GM18511 (cell line): ENCODE data around the gene RTN4.

Source experiments
- ATAC-seq: cut with Tn5 transposase; IDR thresholded peaks from one replicate; pipeline ENCODE4 v1.9.1; 2021; ENCODE audit warnings: mild to moderate bottlenecking, moderate library complexity; ENCODE audit not compliant: unreplicated experiment

The RTN4 gene

DNA sequence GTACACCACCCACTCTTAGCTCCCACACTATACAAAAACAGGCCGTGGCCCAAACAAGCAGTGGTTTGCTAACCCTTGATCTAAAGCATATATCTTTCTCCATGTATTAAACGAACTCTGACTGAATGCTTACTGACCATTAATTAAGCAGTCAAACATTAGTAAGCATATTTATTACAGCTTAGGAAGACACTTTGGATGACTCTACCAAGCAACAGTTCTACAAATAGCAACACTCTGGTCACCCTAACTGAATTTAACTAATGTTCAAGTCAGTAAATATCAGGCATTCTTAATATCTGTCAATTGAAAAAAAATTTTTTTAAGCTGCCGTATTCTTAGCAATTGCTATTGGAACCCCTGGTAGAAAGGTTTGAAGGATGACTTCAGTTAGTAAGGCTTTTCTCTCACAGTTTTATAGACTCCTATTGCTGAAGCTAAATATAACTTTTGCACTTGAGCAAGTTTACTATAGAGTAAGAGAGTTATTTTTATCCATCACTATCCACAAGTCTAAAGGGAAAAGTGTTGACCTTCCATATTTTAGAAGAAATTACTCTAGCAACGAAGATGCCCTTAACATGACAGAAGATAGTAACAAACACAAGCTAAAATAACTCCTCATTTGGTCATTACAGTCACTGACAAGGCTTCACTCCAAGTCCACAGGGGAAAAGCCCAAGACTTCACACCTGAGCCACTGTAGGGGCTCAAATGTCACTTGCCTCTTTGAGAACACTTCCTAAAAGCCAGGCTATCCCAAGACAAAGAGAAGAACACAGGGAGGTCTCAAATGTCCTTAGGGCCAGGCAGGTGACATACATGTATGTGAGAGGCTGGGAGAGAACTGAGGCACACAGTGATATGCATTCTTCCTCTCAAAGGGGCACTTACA lies 74.4 kb downstream of the RTN4 start:
- ATAC-seq = no peak

DNA sequence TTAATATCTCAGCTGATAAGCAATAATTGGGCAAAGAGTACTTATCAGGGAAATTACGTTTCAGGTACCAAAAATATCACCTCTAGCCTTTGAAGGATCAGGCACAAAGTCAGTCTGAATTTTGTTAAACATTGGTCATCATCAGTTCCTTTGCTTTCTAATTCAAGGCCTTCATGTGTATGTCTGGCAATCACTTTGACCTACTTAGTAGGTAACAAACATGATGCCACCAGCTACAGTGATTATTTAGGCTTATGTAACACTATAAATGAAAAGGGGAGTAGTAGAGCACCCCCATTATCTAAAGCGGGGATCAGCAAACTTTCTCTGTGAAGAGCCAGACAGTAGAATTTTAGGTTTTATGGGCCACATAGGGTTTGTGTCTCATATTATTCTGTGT lies 75.1 kb downstream of the RTN4 start:
- no peak for ATAC-seq

DNA sequence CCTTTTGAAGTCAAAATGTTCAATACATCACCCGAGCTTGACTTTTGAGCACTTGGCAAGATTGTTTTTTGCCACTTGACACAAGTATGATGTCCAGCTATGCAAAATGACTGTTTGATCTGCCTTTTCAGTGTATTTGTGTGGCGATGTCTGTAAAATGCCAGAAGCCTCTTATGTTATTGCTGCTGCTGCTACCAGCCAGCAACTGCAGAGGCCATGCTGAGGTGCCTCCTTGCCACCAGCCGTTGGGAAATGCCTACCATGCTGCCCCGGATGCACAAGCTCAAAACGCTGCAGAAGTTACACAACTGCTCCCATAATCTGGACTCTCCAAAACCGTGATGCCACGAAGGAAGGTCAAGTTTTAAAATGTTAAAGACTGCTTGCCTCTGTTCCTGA lies 80.3 kb downstream of the RTN4 start:
- ATAC-seq = no peak

DNA sequence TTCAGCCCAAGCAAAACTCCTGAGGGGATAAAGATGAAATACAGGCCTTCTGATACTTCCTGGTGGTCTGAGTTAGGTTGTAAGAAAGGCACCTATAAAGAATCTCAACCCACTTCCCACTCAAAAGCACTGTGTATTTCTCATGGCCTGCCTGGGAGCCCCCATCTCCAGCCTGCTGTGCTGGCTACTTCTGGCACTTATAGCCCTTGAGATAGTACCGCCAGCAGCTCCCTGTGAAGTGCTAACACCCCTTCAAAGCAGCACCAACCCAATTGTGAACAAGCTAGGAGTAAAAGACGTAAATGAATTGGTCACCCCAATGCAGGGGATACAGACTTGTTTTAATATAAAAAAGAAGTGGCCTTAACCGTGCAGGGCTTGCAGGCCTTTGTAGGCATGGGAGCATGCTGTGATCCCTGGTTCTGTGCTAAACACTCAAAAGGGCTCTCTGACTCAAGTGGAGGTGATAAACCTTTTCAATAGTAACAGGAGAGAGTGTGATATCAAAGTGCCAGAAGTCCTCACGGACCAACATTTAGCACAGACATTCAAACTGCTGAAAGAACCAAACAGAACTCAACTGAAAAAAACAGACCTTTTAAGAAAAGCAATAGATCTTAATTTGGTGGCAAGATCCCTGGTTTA lies 80.8 kb downstream of the RTN4 start:
- ATAC-seq = no peak

DNA sequence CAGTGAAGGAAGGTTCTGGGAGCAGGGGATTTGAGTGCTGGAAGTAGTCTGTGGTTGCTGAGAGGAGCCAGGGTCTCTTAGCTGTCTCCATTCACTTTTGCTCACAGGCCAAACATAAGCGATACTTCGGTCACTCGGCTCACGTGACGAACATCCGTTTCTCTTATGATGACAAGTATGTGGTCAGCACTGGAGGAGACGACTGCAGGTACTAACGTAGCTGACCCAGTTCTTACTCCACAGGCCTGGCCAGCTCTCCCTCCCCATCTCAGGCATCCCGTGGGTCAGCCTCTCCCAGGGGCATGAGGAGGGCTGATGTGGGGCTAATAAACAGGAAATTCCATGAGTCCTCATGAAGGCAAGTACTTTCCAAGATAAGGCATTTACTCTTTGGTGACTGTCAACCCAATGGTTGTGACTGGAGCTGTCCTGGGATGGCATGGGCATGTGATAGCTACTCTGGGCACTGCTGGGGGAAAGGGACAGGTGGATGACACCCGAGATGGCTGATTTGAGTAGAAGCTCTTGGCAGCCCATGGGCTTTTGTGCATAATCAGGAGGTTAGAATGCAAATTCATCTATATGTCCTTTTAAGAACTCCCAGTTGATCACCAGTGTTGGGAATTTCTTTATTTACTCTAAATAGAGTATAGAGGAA lies 81.6 kb downstream of the RTN4 start:
- ATAC-seq = no peak

DNA sequence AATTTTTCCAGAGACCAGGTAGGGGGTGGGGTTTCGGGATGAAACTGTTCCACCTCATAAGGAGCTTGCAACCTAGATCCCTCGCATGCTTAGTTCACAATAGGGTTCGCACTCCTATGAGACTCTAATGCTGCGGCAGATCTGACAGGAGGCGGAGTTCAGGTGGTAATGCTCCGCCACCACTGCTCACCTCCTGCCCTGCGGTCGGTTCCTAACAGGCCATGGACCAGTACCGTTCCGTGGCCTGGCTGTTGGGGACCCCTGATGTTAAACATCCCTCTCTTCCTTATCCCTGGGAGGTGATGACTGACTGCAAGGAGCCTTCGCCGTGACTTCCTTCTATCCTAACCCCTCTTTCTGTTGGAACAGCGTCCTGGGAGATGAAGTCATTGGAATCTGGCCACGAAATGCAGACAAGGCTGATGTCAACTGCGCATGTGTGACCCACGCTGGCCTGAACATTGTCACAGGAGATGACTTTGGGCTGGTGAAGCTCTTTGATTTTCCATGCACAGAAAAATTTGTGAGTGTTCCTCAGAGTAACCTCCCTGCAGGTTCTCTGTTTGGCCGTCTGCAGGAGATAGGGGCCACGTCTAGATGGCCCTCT lies 82.4 kb downstream of the RTN4 start:
- ATAC-seq = no peak

DNA sequence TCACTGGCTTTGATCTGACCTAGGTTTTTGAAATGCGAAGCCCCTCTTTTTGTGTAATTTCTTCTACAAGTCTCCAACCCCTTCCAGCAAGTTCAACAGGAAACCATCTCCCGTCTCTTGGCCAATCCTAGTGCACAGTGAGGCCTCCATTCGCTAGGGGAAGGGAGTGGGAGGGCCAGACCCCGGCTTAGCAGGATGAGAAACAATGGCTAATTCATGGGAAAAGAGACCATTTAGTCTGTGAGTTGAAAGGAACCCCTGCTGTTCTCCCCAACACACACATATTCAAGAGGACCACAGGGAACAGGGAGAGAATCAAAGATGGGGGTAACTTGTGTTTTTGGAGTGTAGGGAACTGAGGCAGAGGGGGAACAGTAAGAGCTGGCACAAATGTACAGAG lies 83.0 kb downstream of the RTN4 start:
- no peak for ATAC-seq

DNA sequence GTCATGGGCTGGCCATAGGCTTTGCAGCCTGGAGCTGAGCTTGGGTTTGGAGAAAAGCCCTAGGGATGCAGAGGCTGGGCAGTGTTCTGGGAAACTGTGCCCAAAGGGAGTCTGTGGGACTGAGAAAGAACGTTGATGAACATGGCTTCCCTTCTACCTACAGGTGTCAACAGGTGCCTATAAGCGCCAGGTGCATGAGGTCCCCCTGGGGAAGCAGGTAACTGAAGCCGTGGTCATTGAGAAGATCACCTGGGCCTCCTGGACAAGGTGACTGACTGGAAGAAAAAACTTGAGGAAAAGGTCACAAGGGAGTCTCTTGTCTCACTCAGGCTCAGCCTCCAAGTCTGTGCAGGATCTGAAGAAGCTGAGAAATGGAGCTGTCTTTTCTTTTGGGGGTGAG lies 83.4 kb downstream of the RTN4 start:
- no peak for ATAC-seq

DNA sequence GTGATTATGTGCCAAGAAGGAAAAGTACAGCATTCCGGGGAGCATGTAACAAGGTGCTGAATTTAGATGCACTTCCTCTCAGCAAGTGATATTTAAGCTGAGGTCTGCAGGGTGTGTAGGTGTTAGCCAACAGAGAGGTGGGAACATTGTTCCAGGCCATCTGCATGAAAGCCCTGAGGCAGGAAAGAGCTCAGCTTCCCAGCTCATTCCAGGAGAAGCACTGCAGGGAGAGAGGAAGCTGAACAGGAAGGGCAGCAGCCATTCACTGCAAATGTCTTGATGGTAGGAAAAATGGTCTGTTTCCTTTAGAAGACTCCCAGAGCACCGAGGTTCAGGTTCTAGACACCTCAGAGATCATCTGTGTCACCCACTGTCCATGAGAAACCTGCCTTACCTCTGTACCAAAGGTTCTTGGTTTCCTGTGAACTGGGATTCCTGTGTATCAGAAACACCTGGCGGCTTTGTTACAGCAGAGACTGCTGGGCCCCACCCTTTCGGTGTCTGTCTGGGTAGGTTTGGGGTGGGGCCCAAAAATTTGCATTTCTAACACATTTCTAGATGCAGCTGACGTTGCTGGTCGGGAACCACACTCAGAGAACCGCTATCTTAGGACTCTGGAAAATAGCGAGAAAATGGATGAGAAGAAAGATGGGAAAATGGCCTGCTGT lies 84.0 kb downstream of the RTN4 start:
- no peak for ATAC-seq

DNA sequence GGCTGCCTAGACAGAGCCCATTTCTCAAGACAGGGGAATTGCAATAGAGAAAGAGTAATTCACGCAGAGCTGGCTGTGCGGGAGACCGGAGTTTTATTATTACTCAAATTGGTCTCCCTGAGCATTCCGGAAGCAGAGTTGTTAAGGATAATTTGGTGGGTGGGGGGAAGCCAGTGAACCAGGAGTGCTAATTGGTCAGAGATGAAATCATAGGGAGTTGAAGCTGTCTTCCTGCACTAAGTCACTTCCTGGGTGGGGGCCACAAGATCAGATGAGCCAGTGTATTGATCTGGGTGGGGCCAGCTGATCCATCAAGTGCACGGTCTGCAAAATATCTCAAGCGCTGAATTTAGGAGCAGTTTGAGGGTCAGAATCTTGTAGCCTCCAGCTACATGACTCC lies 84.8 kb downstream of the RTN4 start:
- no peak for ATAC-seq

DNA sequence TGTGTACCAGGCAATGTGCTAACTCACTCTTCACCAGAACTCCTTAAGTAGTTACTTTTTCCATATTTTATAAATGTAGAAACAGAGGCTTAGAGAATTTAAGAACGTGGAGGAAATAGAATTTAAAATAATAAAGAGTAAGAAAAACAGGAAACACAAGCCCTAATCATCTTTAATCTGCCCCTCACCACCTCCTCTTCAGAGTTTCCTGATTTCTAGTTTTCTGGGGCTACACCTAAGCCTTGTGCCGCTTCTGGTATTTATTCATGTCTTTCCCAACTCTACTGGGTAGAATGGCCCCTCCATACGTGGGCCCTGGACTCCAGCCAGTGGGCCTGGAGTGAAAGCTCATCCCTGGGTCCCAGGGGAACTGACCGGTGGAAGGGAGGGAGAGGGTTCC lies 85.4 kb downstream of the RTN4 start:
- ATAC-seq = no peak

DNA sequence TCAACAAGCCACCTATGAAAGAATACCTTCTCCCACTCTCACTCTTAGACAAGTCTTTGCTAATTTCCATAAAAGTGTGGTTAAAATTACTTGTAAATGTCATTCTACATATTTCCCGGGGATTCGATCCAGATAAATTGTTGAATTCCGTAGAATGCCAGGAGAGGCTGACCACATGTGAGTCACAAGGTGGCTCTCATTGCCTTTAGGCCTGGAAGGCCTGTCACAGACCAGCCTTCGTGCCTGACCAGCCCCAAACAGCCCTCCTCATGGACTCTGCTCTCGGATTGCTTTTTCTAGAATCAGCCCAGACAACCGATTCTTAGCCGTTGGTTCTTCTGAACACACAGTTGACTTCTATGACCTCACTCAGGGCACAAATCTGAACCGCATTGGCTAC lies 86.0 kb downstream of the RTN4 start:
- ATAC-seq = no peak

DNA sequence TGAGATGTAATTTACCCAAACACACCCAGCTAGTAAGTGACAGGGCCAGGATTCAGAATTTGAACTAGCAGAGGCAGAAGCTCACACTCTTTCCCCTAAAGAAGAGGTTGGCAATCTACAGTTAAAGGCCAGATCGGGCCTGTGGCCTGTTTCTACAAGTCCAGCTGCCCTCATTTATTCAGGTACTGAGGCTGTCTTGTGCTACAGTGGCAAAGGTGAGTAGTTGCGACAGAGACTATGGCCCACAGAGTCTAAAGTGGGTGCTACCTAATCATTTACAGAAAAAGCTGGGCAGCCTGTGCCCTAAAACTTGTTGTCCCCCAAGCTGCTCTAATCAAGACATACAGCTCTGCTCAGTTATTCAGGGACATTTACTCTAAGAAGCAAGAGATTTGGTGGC lies 86.8 kb downstream of the RTN4 start:
- ATAC-seq = no peak

DNA sequence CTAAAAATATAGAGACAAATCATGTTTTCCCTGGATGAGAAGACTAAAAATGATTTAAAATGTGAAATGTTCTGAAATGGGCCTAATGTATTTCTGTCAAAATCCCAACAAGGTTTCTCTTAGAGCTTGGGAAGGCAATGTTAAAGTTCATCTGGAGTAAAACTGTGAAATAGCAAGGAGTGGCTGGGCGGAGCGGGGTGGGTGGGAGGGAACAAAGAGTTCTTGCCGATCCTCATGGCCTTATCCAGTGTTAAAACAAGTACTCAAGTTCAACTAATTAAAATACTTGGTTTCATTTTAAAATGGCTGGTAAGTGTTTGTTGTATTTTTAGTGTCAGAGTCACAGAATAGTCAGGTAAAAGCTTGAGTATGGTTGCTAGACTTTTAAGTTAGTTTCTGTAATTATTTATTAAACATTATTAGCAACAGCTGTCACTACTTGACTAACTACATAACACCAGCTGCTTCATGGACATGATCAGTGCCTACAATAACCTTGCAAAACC lies 87.3 kb downstream of the RTN4 start:
- no peak for ATAC-seq

DNA sequence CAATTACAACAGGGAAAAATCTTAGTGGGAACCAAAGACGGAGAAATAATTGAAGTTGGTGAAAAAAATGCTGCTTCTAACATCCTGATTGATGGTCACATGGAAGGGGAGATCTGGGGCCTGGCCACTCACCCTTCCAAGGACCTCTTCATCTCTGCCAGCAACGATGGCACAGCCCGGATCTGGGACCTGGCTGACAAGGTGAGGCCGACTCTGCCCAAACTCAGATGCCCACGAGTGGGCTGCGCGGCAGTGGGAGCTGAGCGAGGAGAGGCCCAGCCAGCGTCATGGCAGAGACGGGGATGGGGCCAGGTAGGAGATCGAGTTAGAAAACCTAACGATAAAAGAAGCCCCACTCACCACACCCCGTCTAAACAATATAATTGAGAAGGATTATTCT lies 87.7 kb downstream of the RTN4 start:
- ATAC-seq = no peak

DNA sequence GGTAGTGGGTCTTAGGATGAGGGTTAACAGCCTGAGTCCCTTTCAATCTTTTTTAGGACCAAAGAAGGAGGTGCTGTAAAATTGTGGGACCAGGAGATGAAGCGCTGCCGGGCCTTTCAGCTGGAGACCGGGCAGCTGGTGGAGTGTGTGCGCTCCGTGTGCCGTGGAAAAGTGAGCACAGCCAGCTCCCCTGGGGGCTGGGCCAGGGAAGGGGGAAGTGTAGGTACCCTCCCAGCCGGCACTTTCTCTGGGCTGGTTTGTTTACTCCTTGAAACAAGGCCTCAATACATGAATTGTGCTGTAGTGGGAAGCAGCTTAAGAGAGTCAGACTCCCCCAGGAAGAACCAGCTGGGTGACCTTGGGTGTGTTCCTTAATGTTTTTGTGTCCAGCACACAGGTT lies 90.1 kb downstream of the RTN4 start:
- no peak for ATAC-seq

DNA sequence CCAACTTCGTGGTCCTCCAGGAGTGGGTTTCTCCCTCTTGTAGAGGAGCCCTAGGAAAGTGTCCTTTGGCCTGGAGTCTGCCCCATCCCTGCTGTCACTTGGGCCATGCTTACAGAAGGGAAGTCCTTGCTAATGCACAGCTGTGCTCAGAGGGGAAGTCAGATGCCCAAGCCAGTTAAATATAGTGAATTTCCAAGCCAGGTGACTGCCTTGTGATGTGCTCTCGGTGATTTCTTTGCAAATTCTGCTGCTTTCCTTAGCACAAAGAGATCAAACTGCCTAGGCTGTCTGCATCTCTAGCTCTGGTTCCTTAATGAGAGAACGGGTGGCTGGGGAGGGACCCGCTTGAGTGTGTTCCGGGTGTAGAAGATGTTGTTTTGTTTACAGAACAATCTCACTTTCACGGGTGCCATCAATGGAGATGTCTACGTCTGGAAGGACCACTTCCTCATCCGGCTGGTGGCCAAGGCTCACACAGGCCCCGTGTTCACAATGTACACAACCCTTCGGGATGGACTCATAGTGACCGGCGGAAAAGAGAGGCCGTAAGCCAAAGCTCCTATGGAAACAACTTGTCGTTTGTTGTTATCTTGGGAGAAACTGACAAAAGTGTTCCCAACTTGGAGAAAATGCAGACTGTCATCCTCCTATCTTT lies 91.4 kb downstream of the RTN4 start:
- ATAC-seq = no peak

DNA sequence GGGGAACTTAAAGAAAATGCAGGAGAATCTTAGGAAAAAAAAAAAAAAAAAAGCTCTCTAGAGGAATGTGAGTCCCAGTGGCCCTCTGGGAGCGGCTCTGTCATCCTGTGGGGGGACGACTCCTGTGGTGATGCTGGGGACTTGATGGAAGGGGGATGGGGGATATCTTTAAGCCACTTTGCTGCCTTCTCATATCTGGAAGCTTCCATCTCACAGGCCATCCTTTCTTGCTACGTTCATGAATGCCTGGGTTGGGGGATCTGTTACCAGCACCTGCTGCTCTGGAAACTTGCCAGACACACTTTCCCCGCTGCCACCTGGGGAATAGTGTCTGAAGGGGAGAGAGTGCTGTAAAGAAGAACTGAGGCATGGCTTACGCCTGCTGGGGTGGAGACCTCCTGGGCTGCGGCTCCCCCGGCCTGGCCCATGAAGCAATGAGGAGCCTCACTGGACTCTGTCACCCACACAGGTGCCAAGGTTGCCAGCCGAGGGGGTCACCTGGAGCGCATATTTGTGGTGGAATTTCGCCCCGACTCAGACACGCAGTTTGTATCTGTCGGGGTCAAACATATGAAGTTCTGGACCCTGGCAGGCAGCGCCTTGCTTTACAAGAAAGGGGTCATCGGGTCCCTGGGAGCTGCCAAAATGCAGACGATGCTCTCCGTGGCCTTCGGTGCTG lies 92.8 kb downstream of the RTN4 start:
- no peak for ATAC-seq

DNA sequence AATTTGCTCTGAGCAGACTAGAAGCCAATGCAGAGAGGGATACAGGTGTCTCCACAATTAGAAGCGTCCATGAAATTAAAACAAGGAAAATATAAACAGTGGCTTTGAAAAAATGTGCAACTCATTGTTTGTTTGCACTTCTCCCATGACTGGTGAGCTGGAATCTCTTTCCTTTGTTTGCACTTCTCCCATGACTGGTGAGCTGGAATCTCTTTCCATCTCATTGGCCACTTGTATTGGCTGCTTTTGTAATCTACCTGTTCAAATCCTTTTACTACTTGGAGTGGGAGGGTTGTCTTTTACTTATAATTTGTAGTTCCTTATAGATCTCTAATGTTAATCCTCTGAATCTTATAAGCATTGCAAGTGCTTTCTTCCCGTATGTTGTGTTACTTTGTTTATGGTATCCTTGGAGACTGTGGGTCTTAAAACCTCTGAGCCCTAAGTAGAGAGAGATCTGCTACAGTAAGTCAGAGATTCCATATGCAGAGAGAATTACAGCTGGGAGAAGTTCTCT lies 94.1 kb downstream of the RTN4 start:
- no peak for ATAC-seq
